Mesothelial cell of epicardium (in vitro differentiated cells): ENCODE data around the gene PORCN. TPM values are rescaled to one million over a fixed set of nuclear protein-coding genes. Genes with fewer than 3 reads are reported as not detected.

ENCODE experiments used
- DNase-seq, 2 experiments: peaks; one replicate each; pipeline ENCODE4 v3.0.0; 2021; ENCODE audit warnings: low spot score in 2 of 2; ENCODE audit not compliant: unreplicated experiment in 2 of 2
- H3K27ac Mint-ChIP-seq: 2 replicates; pipeline ENCODE4 v1.8.0; 2021; ENCODE audit warnings: mixed read lengths
- H3K27me3 Mint-ChIP-seq: 2 replicates; pipeline ENCODE4 v1.8.0; 2021; ENCODE audit warnings: low read depth, mixed read lengths
- H3K36me3 Mint-ChIP-seq: 2 replicates; pipeline ENCODE4 v1.8.0; 2021; ENCODE audit warnings: mixed read lengths
- H3K4me1 Mint-ChIP-seq: 2 replicates; pipeline ENCODE4 v1.8.0; 2021; ENCODE audit warnings: mixed read lengths
- H3K4me3 Mint-ChIP-seq: 2 replicates; pipeline ENCODE4 v1.8.0; 2021; ENCODE audit warnings: mild to moderate bottlenecking, moderate library complexity, mixed read lengths
- H3K9me3 Mint-ChIP-seq: 2 replicates; pipeline ENCODE4 v1.8.0; 2021; ENCODE audit warnings: mixed read lengths
- CTCF ChIP-seq: fragments of 200-600 bp; sonication (generic); IDR thresholded peaks from one replicate; pipeline ENCODE4 v1.5.0; 2021; ENCODE audit warnings: antibody characterized with exemption; ENCODE audit not compliant: unreplicated experiment
- total RNA-seq: library from RNA; stranded (reverse); gene quantifications from 3 replicates; pipeline ENCODE4 v1.2.1, GENCODE V29; 2021

The PORCN gene
- total RNA-seq, 1 donor from 2014 or later = 10.1 TPM

GRCh38 chrX:48504261-48504660 is 4.5 kb upstream of the PORCN start:
- no peaks in the 10 kb centered on the region for H3K36me3 Mint-ChIP-seq
- H3K4me3 Mint-ChIP-seq = no peak overlapping the region
- no peaks in the 10 kb centered on the region for H3K27me3 Mint-ChIP-seq
- H3K9me3 Mint-ChIP-seq = no peaks in the 10 kb centered on the region
- DNase-seq = no peak
- H3K27ac Mint-ChIP-seq = no peak overlapping the region
- no peak for TF ChIP-seq CTCF
- peaks cover under 1% of the 10 kb centered on the region for H3K4me1 Mint-ChIP-seq

DNA sequence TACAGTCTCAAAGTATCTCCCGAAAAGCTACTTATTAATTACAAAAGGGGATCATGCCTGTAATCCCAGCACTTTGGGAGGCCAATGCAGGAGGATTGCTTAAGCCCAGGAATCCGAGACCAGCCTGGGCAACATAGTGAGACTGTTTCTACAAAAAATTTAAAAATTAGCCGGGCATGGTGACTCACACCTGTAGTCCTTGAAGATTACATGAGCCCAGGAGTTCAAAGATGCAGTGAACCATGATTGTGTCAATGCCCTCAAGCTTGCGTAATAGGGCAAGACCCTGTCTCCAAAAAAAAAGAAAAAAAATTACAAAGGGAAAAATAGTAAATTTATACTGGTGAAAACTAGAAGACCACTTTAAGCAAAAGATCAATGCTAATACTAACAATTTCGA is 3.3 kb upstream of the PORCN start:
- peaks cover 6% of the 10 kb centered on the region for H3K4me1 Mint-ChIP-seq
- H3K27ac Mint-ChIP-seq = no peak overlapping the region
- no peak overlapping the region for H3K4me3 Mint-ChIP-seq
- no peak for TF ChIP-seq CTCF
- peaks cover under 1% of the 10 kb centered on the region for H3K9me3 Mint-ChIP-seq
- DNase-seq = no peak
- H3K27me3 Mint-ChIP-seq = no peaks in the 10 kb centered on the region
- H3K36me3 Mint-ChIP-seq = no peaks in the 10 kb centered on the region

DNA sequence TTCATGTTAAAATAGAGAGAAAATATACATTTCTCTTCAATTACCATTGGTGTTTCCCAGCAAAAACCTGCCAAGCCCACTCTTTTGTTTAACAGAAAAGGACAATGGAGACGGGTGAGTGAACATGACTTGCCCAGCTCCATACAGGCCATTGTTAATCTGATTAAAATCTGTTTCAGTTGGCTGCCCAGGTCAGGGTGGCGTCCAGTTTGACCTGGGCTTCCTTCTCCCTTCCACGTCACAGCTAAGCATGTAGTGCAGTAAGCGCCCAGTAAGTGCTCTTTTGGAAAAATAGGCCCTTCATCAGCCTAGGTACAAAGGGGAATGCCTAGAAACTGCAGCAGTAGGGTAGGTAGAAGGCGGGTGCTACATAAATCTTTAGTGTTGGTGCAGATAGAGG is 1.5 kb upstream of the PORCN start:
- no peak for DNase-seq
- Mint-ChIP-seq H3K4me1 (peaks cover 6% of the 10 kb centered on the region), H3K27ac (no peak overlapping the region), H3K4me3 (peak overlapping the region; percentile 17), H3K36me3 (no peaks in the 10 kb centered on the region), H3K27me3 (no peaks in the 10 kb centered on the region), H3K9me3 (peaks cover 8% of the 10 kb centered on the region)
- TF ChIP-seq CTCF = no peak

DNA sequence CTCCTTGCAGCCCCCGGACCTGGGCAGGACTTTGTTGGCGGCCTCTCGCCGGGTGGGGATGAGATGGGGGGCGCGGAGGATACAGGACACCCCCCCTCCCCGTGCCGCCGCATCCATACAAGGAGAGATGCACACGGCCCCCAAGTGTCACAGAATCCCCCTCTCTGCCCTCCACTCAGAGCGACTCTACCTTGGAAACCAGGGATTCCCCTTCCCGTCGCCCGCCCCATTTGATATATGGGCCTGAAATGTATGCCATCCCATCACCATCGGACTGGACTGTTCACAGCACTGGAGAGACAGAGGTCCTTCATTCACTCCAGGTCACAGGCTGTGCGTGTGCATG is 426 bp downstream of the PORCN start:
- no peaks in the 10 kb centered on the region for H3K36me3 Mint-ChIP-seq
- peaks cover 6% of the 10 kb centered on the region for H3K4me1 Mint-ChIP-seq
- H3K4me3 Mint-ChIP-seq = peak overlapping the region; percentile 82
- no peak for DNase-seq
- H3K27ac Mint-ChIP-seq = peak overlapping the region; percentile 47
- H3K9me3 Mint-ChIP-seq = peaks cover 13% of the 10 kb centered on the region
- TF ChIP-seq CTCF = no peak
- no peaks in the 10 kb centered on the region for H3K27me3 Mint-ChIP-seq

DNA sequence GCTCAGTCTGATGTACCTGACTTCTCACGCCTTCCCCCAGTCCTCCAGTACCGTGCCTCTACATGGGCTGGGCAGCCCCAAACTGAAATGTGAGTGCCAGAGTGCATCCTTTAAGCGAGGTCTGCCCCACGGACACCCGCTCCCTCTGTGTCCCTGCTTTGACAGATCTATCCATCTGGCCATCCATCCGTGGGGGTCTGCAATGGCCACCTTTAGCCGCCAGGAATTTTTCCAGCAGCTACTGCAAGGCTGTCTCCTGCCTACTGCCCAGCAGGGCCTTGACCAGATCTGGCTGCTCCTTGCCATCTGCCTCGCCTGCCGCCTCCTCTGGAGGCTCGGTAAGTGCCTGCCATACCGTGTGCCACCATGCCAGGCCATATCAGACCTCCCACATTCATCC is 827 bp downstream of the PORCN start:
- Mint-ChIP-seq H3K27ac (peak overlapping the region; percentile 47), H3K4me3 (peak overlapping the region; percentile 82), H3K9me3 (peaks cover 13% of the 10 kb centered on the region), H3K27me3 (no peaks in the 10 kb centered on the region), H3K4me1 (peaks cover 6% of the 10 kb centered on the region), H3K36me3 (peaks cover 2% of the 10 kb centered on the region)
- no peak for DNase-seq
- no peak for TF ChIP-seq CTCF

DNA sequence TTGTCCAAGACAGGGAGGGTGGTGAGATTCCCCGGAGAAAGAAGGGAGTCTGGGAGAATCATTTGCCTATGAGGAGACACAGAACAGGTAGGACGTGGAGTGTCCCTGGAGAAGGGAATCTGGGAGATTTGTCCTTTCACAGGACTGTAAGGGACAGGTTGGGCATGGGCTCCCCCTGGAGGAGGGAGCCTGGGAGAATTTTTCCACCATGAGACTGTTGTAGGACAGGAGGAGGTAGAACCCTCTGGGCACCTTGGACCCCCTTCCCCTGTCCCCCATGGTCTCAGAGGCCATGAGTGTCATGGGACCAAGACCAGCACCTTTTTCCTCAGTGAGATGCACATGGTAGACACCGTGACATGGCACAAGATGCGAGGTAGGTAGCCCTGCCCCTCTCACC is 2.8 kb downstream of the PORCN start:
- Mint-ChIP-seq H3K4me3 (no peak overlapping the region), H3K27me3 (no peaks in the 10 kb centered on the region), H3K4me1 (peaks cover 6% of the 10 kb centered on the region), H3K9me3 (peaks cover 17% of the 10 kb centered on the region), H3K27ac (no peak overlapping the region), H3K36me3 (peaks cover 9% of the 10 kb centered on the region)
- TF ChIP-seq CTCF = no peak
- DNase-seq = no peak
